HT-29 (cell line): ENCODE measurements around the gene PPP3R1. TPM values are rescaled to one million over a fixed set of nuclear protein-coding genes. Genes with fewer than 3 reads are reported as not detected.
A peak's percentile ranks its signal among the peaks of the same experiment; 100 is the strongest.

Source experiments
- DNase-seq: peaks from one replicate; pipeline ENCODE4 v3.0.0-alpha.2; 2015; ENCODE audit warnings: low spot score
- total RNA-seq: library from RNA; depleted of rRNA; stranded (reverse); fragments of >200 nt; shearing (Covaris generic); gene quantifications from 2 replicates; pipeline ENCODE4 v1.2.3, GENCODE V29; 2014; rRNA removed

The PPP3R1 gene, protein sequence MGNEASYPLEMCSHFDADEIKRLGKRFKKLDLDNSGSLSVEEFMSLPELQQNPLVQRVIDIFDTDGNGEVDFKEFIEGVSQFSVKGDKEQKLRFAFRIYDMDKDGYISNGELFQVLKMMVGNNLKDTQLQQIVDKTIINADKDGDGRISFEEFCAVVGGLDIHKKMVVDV
- 6.4 and 8.9 TPM in 2 replicates for total RNA-seq

DNA sequence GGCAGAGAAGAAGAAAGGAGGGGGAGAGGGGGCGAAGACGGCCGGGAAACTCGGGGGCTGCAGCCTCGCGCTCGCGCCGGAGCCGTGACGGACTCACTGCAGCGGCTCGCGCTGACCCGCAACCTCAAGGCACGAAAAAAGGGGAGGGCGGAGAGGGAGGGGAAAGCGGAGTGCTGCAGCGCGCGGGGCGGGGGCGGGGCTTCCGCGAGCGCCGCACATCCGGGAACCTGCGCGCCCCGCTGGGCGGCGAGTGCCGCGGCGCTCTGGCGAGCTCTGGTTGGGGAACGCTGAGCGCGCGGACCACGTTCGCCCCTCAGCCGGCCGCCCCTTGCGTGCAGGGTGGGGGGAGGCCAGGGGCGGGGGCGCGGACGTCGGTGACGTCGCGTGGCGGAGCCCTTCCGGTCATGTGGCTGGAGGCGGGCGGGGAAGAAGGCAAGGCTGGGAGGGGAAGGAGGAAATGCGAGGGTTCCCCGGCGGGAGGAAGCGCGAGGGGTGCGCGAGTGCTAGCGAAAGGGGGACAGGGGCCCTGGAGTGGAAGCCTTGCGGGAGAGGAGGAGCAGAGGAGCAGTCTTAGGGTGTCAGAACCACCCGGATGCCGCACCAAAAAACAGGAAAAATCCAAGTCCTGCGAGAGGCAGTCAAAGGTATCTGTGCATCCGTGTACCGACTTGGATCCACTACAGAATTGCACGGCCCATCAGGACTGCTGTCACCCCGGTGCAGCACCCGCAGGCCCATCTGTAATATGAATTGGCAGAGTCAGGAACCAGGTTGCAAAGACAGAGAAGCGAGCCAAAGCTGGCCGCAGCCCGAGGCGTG lies at the start of gene PPP3R1:
PPP3R1 (minus strand) TSS at position 133 of the 819 bp plus-strand sequence. CDS start 405 bp downstream, outside the sequence.
- DNase-seq, result peak; percentile 94

DNA sequence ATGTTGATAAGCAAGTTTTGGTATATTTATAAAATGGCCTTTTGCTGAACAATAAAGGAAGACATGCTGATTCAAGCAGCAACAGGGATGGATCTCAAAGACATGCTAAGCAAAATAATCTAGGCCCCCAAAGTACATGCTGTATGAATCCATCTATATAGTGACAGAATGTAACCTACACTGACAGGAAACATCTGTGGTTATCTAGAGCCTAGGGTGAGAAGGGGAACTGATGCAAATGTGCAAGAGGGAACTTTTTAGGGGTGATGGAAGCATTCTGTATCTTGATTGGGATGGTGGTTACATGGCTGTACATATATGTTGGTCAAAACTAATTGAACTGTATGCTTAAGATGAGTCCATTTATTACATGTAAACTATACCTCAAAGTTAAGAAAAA lies 43.2 kb upstream of the PPP3R1 start:
- DNase-seq, result no peak

DNA sequence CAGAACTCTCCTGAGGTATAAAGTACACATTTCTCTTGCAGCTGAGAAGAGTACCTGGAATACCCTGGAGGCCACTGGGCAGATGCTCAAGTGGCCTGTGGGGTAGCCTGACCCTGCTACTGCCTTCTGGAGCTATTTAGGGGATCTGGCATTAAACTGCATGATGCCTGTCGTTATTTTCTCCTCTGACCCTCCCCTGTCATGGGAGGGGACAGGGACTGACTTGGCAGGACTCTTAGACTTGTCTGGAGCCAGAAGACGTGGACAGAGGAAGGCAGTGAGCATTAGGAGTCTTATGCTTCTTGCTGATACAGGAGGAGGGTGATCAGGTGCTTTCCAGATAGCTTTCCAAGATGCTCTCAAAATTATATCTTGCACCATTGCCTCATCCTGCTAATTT lies 42.6 kb upstream of the PPP3R1 start:
- no peak for DNase-seq

DNA sequence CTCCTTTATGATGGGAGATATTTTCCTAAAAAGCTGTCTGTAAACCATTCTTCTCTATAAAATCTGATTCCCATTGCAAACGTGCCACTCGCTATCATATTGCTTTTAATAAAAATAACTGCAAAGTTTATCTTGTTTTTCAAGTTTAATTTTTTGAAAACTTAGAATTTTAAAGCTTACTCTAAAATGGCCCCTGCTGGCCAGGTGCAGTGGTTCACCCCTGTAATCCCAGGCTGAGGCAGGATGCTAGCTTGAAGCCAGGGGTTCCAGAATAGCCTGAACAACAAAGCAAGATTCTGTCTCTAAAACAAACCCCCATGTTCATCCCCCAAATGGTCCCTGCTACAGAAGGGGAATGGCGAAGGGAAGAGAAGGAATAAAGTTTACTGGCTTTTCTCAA lies 41.9 kb upstream of the PPP3R1 start:
- no peak for DNase-seq

DNA sequence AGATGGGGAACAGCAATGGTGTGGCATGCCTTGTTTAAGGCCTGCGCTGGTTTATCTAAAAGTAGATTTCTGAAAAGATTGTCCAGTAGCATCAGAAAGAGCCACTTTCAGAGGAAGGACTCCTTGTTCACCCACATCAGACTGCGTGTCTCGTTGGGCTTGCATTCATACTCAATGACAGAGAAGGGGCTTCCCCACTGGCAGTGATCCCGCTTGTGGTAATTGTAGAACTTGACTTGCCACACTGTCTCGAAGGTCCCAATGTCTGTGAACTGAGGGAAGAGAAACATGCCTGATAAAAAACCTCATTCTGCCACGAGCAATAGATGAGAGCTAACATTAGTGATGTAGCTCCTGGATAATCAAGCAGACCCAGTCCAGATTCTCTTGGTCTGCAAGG lies 41.4 kb upstream of the PPP3R1 start:
- no peak for DNase-seq

DNA sequence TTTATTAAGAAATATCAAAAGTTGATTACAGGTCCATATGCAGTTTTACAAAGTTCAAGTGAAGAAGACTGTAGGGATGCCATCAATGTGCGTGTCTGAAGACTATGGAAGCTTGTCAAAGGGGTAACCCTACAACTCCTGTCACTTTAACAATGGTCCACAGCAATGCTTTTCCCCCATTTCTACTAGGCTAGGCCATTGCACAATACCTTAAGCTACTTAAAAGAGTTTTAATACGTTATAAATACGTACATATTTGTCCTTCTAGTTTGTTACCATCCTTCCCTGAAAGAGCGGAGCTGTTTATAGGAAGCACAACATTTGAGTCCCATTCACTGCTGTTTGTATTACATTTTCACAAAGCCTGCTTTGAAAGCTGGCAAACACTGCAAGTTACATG lies 40.7 kb upstream of the PPP3R1 start:
- DNase-seq, result no peak

DNA sequence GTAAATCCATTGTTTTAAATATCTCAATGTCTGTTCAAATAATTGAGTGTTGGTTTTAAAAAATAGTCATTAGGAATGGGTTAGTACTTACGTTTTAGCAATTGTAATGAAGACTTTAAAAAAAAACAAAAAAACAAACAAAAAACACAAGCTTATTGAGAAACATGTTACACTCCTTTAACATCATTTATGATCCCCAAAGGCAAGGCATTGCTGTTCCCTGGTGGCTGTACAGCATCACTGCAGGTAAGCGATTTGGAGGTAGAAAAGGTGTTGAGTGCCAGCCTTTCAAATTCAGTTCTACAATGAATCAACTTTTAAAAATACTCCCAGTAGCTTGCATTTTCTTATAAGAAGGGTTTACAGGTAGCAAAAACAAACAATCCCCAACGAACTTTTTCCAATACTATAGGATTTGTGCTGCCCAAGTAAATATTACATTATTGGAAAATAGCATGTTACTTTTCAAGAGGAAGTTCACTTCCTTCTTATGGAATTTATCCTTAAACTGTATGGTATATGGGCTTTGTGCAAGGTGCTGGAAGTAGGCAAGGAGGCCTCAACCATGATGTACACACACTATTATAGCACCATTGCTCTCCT lies 39.9 kb upstream of the PPP3R1 start:
- peak; percentile 37 for DNase-seq

DNA sequence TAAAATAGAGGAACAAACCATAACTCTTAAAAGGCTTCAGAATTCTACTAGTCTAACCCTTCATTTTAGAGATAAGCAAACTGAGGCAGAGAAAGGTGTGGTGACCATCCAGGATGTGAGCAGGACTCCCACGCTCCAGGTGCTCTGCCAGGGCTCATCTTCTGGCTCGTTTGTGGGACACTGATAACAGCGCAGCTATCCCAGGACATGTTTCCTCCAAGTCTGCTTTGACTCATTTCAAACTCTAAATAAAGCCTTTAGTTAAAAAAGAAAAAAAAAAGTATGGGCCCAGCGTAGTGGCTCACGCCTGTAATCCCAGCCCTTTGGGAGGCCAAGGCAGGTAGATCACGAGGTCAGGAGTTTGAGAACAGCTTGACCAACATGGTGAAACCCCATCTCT lies 39.0 kb upstream of the PPP3R1 start:
- DNase-seq, result no peak

DNA sequence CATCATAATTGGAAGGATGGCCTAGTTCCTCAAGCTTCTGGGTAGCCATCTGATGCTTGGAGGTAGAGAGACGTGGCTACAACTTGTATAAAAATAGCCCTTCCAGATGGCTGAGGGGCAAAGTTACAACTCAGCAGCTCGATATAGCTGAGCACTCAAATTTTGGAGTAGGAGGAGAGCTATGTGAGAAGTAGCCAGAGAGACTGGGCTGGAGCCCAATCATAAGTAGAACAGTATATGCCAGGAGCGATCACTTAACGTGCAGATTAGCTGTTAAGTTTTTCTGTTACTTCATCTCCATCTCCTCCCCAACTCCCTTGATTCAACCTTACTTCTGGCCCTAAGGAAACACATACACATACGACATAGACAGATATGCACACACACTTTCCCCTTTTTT lies 38.6 kb upstream of the PPP3R1 start:
- no peak for DNase-seq

DNA sequence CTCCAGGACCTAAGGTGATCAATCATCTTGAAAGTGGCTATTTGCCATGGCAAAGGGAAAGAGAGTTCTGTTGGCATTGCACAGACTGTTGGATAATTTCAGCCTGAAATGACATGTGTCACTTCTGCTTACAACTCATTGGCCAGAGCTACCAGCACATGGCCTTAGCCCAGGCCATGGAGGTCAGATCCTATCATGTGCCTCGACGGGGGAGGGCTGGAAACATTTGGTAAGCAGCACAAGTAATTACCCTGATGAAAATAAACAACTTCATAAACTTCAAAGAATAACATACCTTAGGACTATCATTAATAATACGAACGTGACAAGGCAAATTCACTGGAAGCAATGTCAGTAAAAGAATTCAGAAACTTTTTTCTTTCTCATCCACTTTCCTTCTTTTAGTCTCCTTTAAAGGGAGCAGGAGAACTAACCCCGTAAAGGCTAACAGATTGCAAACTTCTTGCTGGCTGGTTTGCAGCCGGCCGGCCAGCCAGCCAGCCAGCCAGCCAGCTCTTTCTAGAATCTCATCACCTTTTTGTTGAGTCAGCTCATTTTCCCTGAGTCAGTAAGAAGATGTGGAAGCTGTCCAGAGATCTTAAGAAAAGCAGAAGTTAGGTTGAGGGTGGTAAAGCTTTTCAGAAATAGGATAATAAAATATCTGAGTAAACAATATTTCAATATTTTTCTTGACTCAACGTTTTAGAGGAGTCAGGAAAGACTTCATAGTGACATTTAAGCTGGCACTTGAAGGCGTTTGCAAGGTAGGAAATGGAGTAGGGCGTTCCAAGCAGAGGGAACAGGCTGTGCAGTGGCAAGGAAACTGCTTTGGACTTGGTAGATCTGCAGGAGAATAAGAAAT lies 35.5 kb upstream of the PPP3R1 start:
- DNase-seq, result no peak

DNA sequence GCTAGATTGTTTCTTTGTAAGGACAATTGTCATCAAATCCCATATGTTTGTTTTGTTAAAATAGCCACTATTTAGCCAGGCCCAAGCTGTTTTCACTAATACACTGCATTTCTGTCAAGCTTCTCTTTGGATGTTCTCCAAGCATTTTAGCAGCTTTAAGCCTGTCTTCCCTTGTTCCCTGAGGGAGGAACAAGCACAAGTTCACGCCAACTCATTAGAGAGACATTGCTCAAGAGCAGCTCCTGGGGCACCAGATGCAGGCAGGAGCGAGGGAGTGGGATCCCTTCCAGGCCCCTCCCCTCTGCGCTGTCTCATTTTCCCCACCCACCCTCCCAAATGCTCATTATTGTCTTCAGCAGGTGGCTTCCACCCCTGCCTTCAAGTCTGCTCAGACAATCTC lies 32.6 kb upstream of the PPP3R1 start:
- DNase-seq, result no peak

DNA sequence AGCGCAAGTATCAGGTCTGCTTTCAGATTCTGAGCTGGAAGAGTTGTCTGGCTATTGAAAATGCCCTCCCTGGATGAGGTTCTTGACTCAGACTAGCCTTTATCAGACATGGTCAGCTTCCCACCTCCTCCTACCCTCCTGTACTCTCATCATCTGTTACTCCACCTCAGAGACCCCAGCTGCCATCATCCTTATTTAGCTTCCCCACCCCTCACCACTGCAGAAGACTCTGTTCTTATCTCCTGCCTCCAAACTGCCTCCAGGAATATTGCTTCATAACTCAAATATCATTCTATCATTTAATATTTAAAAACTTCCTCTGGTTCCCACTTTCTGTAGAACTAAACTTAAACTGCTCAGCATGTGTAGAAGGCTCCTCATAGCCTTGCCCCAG lies 31.1 kb upstream of the PPP3R1 start:
- DNase-seq, result no peak

DNA sequence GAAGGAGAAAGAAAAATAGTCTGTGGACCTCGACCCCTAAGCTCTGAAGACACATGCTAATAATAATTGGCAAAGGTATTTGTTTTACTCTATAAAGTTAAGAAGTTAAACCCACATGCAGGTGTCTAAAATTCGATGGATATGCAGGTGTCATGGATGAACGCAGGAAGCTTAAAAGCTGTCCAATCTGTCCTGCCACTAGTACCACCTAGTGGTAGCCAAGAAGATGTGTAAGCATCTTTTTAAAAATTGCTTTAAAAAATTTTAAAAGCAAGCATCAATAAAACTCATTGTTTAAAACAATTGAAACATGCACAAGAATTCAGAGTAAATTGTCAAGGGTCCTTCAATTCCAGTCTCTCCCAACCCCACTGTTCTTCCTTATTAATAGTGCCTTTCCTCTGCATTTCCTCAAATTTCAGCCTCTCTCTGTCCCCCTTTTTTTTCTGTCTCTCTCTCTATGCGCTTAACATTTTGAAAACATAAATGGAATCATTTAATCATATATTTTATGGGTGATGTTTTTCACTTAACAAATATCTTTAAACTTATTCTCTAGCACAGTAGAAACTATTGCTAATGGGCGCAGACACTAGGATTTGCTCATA lies 30.6 kb upstream of the PPP3R1 start:
- peak; percentile 32 for DNase-seq

DNA sequence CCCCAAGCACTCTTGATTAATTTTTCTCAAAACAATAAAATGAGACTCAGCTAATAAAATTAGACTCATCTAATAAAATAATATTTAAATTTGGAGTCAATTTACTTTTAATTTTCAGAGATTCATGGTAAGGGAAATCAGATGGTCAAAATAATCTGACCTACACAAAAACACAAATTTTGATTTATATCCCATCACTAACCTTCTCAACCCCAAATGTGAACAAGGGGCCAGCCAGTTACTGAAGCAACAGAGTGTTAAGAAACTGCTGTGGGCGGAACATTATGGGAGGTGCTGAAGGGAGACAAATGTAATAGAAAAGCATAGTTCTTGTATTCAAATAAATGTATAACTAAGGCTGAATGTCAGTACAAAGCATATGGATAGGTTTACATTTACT lies 28.5 kb upstream of the PPP3R1 start:
- DNase-seq, result no peak

DNA sequence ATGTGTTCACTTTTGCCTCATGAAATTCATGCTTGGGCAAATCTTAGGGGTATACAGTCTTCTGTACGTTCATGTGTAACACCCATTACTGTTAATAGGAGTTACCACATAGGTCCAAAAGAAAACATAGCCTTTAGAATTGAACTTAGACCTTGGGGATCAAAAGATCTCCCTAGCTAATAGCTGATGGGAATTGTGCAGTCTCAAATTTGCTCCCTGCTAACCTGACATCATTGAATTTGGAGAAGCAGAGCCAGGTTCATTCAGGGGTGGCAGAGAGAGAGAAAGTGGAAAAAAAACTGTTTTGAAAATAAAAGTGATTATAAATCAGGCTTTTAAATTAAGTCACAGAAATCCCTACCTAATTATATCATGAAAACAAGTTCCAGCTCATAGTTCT lies 28.0 kb upstream of the PPP3R1 start:
- DNase-seq, result no peak

DNA sequence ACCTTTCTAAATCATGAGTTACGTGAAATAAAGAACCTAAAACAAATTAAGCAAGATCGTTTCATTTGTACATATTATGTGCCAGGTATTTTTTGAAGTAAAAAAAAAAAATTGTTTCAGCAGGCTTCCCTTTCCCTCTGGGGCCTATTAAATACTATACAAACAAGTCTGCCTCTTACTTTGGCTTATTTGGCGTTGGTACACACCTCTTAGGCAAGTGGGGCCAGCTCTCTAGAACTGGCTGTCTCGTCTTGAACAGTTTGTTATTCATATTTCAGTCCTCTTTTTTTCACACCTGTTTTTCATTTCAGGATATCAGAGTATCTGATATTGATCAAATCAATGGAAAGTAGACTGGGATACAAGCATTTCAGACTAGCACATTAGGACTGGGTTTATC lies 27.4 kb upstream of the PPP3R1 start:
- no peak for DNase-seq

DNA sequence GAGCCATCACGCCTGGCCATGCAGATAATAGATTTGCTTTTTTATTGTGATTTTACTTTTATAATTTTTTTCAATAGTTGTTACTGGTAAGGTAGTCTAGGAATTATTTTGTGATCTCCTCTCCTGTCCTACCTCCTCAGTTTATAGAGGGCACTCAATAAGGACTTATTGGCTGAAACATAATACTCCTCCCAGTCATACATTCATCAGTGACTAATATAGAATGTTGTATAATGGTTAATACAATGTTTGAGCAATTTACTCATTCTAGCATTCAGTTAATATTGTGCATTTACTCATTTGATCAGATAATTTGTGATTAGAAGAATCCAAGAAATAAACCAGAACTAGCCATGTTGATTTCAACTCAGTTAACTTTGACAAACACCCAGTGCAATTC lies 25.8 kb upstream of the PPP3R1 start:
- no peak for DNase-seq

DNA sequence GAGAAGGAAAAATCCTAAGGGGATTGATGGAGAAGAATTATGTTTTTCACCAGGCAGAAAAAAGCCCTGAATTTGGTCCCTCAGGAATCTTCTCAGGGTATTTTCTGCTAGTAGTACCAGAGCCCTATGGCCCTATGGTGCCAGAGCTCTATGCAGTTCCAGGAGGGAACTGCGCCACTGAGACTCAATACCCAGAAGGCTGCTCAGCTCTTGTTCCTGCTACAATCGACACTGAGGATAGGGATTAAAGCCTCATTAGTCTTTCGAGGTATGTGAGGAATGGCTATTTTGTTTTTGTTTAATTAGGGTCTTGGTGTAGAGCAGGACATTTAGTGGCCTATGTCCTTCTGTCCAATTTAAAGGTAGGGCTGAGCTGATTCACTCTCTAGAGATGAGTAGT lies 21.7 kb upstream of the PPP3R1 start:
- DNase-seq, result no peak

DNA sequence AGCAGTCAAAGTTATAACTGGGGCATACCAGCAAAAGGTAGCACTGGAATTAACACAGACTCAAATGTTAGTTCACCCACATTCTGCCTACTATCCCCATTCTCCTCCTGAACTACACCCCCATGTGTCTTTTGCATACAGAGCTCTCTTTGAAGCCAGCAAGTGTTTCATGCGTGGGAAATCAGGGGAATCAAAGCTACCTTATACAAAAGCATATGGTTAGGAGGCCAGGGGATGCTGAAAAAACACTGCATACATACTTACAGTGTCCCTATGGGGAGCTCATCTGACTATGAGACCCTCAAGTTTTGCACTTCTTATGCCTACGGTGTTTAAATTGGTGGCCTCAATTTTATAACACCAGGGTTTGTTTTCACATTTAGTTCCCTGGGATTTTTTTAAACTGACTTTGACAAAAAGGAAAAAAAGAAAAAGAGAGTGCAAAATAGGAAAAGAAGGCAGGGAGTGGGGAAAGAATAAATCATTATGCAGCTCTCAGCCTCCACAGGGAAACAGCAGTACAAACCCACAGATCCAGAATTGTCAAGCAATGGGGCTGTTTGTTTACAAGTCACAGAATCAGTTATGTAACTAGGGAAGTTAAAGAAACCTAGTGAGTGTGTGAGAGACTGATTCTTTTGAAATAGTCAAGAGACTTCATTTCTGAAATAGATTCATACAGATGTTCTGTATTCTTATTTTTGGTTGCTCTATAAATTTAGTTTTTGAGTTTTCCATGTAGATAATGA lies 20.1 kb upstream of the PPP3R1 start:
- no peak for DNase-seq

DNA sequence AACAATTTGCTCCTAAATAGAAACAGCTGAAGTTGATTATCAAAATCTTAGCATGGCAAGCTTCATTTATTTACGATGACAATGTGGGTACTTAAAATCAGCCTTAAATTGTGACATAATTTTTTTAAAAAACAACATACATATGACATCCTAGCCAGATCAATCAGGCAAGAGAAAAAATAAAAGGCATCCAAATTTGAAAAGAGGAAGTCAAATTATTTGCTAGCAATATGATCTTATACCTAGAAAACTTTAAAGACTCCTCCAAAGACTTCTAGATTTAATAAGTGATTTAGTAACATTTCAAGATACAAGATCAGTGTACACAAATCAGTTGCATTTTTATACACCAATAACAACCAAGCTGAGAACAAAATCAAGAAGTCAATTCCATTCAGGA lies 14.3 kb upstream of the PPP3R1 start:
- DNase-seq, result no peak

DNA sequence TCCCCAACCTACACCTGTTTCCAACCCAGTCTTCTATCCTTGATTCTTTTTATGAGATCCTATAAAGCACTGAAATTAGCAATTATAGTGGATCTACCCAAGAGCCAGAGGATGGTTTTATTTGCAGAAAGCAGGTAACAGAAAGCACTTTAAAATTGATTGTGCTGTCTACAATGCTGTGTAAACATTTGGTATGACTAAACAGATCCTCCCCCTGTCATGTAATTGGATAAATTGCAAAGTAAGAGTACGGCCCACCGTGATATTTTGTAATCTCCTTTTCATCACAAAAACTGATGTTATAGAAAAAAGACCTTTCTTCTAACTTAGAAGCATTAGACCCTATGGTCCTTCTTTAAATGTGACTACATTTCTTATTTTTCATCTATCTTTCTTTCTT lies 11.3 kb upstream of the PPP3R1 start:
- no peak for DNase-seq
